ENCODE results near the gene INAVA.
"Not testable (repeated sequence)": the region's sequence is repeated elsewhere in the genome, so short reads cannot be mapped to it uniquely, and the experiment has no call there.

Gene INAVA

DNA sequence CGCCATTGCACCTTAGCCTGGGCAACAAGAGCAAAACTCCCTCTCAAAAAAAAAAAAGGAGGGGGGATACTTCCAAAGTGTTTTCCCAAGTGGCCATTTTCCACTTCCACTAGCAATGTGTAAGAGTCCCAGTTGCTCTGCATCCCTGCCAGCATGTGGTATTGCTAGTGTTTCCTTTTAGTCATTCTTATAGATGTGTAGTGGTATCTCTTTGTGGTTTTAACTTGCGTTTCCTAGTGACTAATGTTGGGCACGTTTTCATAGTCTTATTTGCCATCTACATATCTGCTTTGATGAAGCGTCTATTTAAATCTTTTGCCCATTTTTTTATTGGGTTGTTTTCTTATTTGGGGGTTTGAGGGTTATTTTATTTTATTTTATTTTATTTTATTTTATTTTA is 31.1 kb downstream of the INAVA start:
- no peaks in the 10 kb centered on the region for H3F3A ChIP-seq (ENCODE audit: low read depth)
- H3K27me3 ChIP-seq (ENCODE audit: insufficient read depth, low read length, poor library complexity, severe bottlenecking) = no peaks in the 10 kb centered on the region
- no peaks in the 10 kb centered on the region for H4K20me1 ChIP-seq (ENCODE audit: insufficient read depth, low read length, poor library complexity, severe bottlenecking)
- no peaks in the 10 kb centered on the region for H3K79me2 ChIP-seq (ENCODE audit: insufficient read depth, low read length)
- H3K36me3 ChIP-seq (ENCODE audit: insufficient read depth, low read length) = no peaks in the 10 kb centered on the region
- H3K4me2 ChIP-seq (ENCODE audit: low read depth, low read length, poor library complexity, severe bottlenecking) = no peak overlapping the region
- no peak overlapping the region for H3K9ac ChIP-seq (ENCODE audit: low read depth, low read length, poor library complexity, severe bottlenecking)
- H3K9me3 ChIP-seq (ENCODE audit: insufficient read depth, low read depth, low read length) = no peaks in the 10 kb centered on the region
- H3K9me2 ChIP-seq (replicated peaks; ENCODE audit: low read depth, low read length) = no peaks in the 10 kb centered on the region
- H3K4me3 ChIP-seq (ENCODE audit: low read length, poor library complexity, severe bottlenecking) = no peak overlapping the region
- no peak overlapping the region for H2AFZ ChIP-seq (ENCODE audit: low read length)
- peaks cover 21% of the 10 kb centered on the region for H3K4me1 ChIP-seq (ENCODE audit: insufficient read depth, low read length, poor library complexity, severe bottlenecking)
- TF ChIP-seq, protein P1, sequence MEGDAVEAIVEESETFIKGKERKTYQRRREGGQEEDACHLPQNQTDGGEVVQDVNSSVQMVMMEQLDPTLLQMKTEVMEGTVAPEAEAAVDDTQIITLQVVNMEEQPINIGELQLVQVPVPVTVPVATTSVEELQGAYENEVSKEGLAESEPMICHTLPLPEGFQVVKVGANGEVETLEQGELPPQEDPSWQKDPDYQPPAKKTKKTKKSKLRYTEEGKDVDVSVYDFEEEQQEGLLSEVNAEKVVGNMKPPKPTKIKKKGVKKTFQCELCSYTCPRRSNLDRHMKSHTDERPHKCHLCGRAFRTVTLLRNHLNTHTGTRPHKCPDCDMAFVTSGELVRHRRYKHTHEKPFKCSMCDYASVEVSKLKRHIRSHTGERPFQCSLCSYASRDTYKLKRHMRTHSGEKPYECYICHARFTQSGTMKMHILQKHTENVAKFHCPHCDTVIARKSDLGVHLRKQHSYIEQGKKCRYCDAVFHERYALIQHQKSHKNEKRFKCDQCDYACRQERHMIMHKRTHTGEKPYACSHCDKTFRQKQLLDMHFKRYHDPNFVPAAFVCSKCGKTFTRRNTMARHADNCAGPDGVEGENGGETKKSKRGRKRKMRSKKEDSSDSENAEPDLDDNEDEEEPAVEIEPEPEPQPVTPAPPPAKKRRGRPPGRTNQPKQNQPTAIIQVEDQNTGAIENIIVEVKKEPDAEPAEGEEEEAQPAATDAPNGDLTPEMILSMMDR (conservative IDR thresholded peaks at IDR 0.05; ENCODE audit: low read length) = no peak
- no peak for TF ChIP-seq EZH2phosphoT487 (IDR thresholded peaks at IDR 0.05; ENCODE audit: borderline replicate concordance)

DNA sequence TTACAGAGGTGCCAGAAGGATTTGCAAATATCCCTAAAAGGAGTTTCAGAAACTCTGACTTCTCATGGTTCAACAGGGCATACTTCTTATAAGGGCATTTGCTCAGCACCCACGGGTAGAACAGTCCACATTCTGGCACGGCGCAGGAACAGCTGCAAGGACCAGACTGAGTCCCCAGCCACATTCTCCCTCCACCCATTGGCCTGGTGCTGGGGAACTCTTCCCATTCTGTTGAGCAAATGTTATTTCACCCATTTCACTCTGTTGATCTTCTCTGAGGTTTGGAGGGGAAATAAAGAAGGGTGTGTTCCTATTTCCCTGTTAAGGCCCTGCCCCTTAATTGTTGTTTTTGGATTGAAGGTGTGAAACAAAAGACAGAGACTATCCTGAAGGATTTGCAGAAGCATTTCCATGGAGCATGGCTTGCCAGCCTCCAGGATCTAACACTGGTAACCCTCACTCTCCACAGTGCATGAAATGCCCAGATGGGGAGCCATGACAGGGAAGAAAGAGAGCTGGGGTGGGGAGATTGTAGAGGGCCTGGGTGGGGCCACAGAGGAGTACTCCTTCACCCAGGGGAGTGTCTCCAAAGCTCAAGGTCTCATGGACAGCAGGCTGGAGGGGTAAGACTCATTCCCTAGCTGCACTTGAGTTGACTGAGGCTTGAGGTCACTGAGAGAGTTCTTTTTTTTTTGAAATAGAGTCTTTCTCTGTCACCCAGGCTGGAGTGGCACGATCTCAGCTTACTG is 35.0 kb downstream of the INAVA start:
- no peak overlapping the region for H3K4me3 ChIP-seq (ENCODE audit: low read length, poor library complexity, severe bottlenecking)
- no peaks in the 10 kb centered on the region for H3K27me3 ChIP-seq (ENCODE audit: insufficient read depth, low read length, poor library complexity, severe bottlenecking)
- TF ChIP-seq, protein P1 (conservative IDR thresholded peaks at IDR 0.05; ENCODE audit: low read length) = no peak
- no peak for TF ChIP-seq EZH2phosphoT487 (IDR thresholded peaks at IDR 0.05; ENCODE audit: borderline replicate concordance)

DNA sequence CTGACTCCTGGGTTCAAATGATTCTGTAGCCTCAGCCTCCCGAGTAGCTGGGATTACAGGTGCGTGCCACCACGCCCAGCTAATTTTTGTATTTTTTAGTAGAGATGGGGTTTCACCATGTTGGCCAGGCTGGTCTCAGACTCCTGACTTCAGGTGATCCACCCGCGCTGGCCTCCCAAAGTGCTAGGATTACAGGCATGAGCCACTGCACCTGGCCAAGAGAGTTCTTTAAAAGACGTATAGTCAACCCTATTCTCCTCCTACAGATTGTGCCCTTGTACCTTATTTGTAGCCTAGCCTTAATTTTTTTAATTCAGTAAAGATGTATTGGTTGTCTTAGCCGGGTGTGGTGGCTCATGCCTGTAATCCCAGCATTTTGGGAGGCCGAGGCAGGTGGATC is 35.6 kb downstream of the INAVA start:
- H3K36me3 ChIP-seq (ENCODE audit: insufficient read depth, low read length); H3K9me2 ChIP-seq (replicated peaks; ENCODE audit: low read depth, low read length); H3K27me3 ChIP-seq (ENCODE audit: insufficient read depth, low read length, poor library complexity, severe bottlenecking); H3K9me3 ChIP-seq (ENCODE audit: insufficient read depth, low read depth, low read length); H3K4me3 ChIP-seq (ENCODE audit: low read length, poor library complexity, severe bottlenecking); H3K9ac ChIP-seq (ENCODE audit: low read depth, low read length, poor library complexity, severe bottlenecking); H2AFZ ChIP-seq (ENCODE audit: low read length); H3F3A ChIP-seq (ENCODE audit: low read depth); H3K4me2 ChIP-seq (ENCODE audit: low read depth, low read length, poor library complexity, severe bottlenecking); H3K79me2 ChIP-seq (ENCODE audit: insufficient read depth, low read length); H4K20me1 ChIP-seq (ENCODE audit: insufficient read depth, low read length, poor library complexity, severe bottlenecking): not testable (repeated sequence)
- H3K4me1 ChIP-seq (ENCODE audit: insufficient read depth, low read length, poor library complexity, severe bottlenecking) = peaks cover 10% of the 10 kb centered on the region

More for the DNA sequence above, 35.0 kb downstream of the INAVA start:
- no peaks in the 10 kb centered on the region for H3K79me2 ChIP-seq (ENCODE audit: insufficient read depth, low read length)
- no peaks in the 10 kb centered on the region for H4K20me1 ChIP-seq (ENCODE audit: insufficient read depth, low read length, poor library complexity, severe bottlenecking)
- no peak overlapping the region for H3K9ac ChIP-seq (ENCODE audit: low read depth, low read length, poor library complexity, severe bottlenecking)
- H3K9me3 ChIP-seq (ENCODE audit: insufficient read depth, low read depth, low read length) = no peaks in the 10 kb centered on the region
- no peaks in the 10 kb centered on the region for H3F3A ChIP-seq (ENCODE audit: low read depth)
- no peaks in the 10 kb centered on the region for H3K9me2 ChIP-seq (replicated peaks; ENCODE audit: low read depth, low read length)
- H2AFZ ChIP-seq (ENCODE audit: low read length) = 0 out of 2 replicates have a peak overlapping the region, but pooled peaks have one; percentile 56
- peaks cover 12% of the 10 kb centered on the region for H3K4me1 ChIP-seq (ENCODE audit: insufficient read depth, low read length, poor library complexity, severe bottlenecking)
- no peaks in the 10 kb centered on the region for H3K36me3 ChIP-seq (ENCODE audit: insufficient read depth, low read length)
- no peak overlapping the region for H3K4me2 ChIP-seq (ENCODE audit: low read depth, low read length, poor library complexity, severe bottlenecking)

DNA sequence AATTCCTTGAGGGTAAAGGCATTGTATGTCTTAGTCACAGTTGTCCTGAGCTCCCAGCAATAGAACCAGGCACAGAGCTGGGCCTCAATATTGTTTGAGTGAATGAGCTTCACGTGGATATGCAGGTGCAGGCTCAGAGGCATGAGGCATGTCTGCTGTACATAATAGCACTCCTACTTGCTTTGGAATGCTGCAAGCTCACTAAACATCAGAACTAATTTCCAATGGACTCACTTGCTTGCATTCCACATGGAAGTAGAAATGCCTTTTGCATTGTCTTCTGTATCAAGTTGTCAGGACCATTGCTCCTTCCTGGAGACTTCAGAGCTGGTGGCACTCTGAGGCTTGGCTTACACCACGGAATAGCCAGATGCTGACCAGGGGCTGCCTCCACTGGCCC is 37.1 kb downstream of the INAVA start:
- Histone ChIP-seq H2AFZ (ENCODE audit: low read length) (no peak overlapping the region), H3K27me3 (ENCODE audit: insufficient read depth, low read length, poor library complexity, severe bottlenecking) (no peaks in the 10 kb centered on the region)
- TF ChIP-seq, protein P1 (conservative IDR thresholded peaks at IDR 0.05; ENCODE audit: low read length) = no peak
- no peak for TF ChIP-seq EZH2phosphoT487 (IDR thresholded peaks at IDR 0.05; ENCODE audit: borderline replicate concordance)

More for the DNA sequence above, 37.1 kb downstream of the INAVA start:
- H3K4me3 ChIP-seq (ENCODE audit: low read length, poor library complexity, severe bottlenecking) = no peak overlapping the region
- H3F3A ChIP-seq (ENCODE audit: low read depth) = no peaks in the 10 kb centered on the region
- no peaks in the 10 kb centered on the region for H3K79me2 ChIP-seq (ENCODE audit: insufficient read depth, low read length)
- H3K4me1 ChIP-seq (ENCODE audit: insufficient read depth, low read length, poor library complexity, severe bottlenecking) = peaks cover under 1% of the 10 kb centered on the region
- no peaks in the 10 kb centered on the region for H3K36me3 ChIP-seq (ENCODE audit: insufficient read depth, low read length)
- no peak overlapping the region for H3K4me2 ChIP-seq (ENCODE audit: low read depth, low read length, poor library complexity, severe bottlenecking)
- no peaks in the 10 kb centered on the region for H3K9me2 ChIP-seq (replicated peaks; ENCODE audit: low read depth, low read length)
- no peak overlapping the region for H3K9ac ChIP-seq (ENCODE audit: low read depth, low read length, poor library complexity, severe bottlenecking)
- no peaks in the 10 kb centered on the region for H4K20me1 ChIP-seq (ENCODE audit: insufficient read depth, low read length, poor library complexity, severe bottlenecking)
- H3K9me3 ChIP-seq (ENCODE audit: insufficient read depth, low read depth, low read length) = no peaks in the 10 kb centered on the region
